H9 (cell line): Measurements from ENCODE around the gene TOGARAM2. TPM values are rescaled to one million over a fixed set of nuclear protein-coding genes. Genes with fewer than 3 reads are reported as not detected.

Experiments used
- DNase-seq: peaks from one replicate; pipeline ENCODE4 v3.0.0-alpha.2; 2017
- H2AFZ ChIP-seq: one replicate; pipeline ENCODE4 v1.6.1; 2013; ENCODE audit warnings: mild to moderate bottlenecking, low read length, control low read depth, moderate library complexity
- H2AK5ac ChIP-seq: 2 replicates; pipeline ENCODE4 v1.6.1; 2013; ENCODE audit warnings: low read length, control low read depth, mixed read lengths; ENCODE audit not compliant: insufficient read length
- H2BK120ac ChIP-seq: one replicate; pipeline ENCODE4 v1.6.1; 2013; ENCODE audit warnings: low read depth, mild to moderate bottlenecking, low read length, control low read depth, inconsistent platforms; ENCODE audit not compliant: poor library complexity, severe bottlenecking
- H2BK12ac ChIP-seq: 2 replicates; pipeline ENCODE4 v1.6.1; 2013; ENCODE audit warnings: low read length, control low read depth, mixed read lengths, low read depth; ENCODE audit not compliant: insufficient read length
- H2BK15ac ChIP-seq: 2 replicates; pipeline ENCODE4 v1.6.1; 2013; ENCODE audit warnings: low read depth, low read length, control low read depth
- H2BK20ac ChIP-seq: one replicate; pipeline ENCODE4 v1.6.1; 2013; ENCODE audit warnings: low read depth, mild to moderate bottlenecking, low read length, control low read depth, inconsistent platforms; ENCODE audit not compliant: poor library complexity, severe bottlenecking
- H2BK5ac ChIP-seq: 2 replicates; pipeline ENCODE4 v1.6.1; 2013; ENCODE audit warnings: low read length, control low read depth, mixed read lengths; ENCODE audit not compliant: insufficient read length
- H3K14ac ChIP-seq: 2 replicates; pipeline ENCODE4 v1.6.1; 2013; ENCODE audit warnings: low read length, control low read depth; ENCODE audit not compliant: insufficient read depth
- H3K18ac ChIP-seq: 2 replicates; pipeline ENCODE4 v1.6.1; 2013; ENCODE audit warnings: low read depth, mild to moderate bottlenecking, mixed read lengths, low read length, control low read depth; ENCODE audit not compliant: insufficient read length
- H3K23ac ChIP-seq: 2 replicates; pipeline ENCODE4 v1.6.1; 2013; ENCODE audit warnings: low read length, control low read depth, mixed read lengths, low read depth; ENCODE audit not compliant: insufficient read length
- H3K23me2 ChIP-seq: 2 replicates; pipeline ENCODE4 v1.6.1; 2013; ENCODE audit warnings: low read depth, mild to moderate bottlenecking, mixed read lengths, low read length, control low read depth; ENCODE audit not compliant: insufficient read length, poor library complexity, severe bottlenecking
- H3K27ac ChIP-seq: 2 replicates; pipeline ENCODE4 v1.5.1; 2013; ENCODE audit warnings: low read length, control low read depth, mixed read lengths, low read depth; ENCODE audit not compliant: insufficient read length
- H3K27me3 ChIP-seq: 2 replicates; pipeline ENCODE4 v1.6.1; 2013; ENCODE audit warnings: low read length, control low read depth, inconsistent platforms; ENCODE audit not compliant: insufficient read depth
- H3K4ac ChIP-seq: 2 replicates; pipeline ENCODE4 v1.6.1; 2013; ENCODE audit warnings: low read depth, mild to moderate bottlenecking, control low read depth, inconsistent platforms, low read length, moderate library complexity
- H3K4me1 ChIP-seq: 2 replicates; pipeline ENCODE4 v1.6.1; 2013; ENCODE audit warnings: low read length, control low read depth, inconsistent platforms; ENCODE audit not compliant: insufficient read depth
- H3K4me2 ChIP-seq: 2 replicates; pipeline ENCODE4 v1.6.1; 2013; ENCODE audit warnings: low read length, control low read depth, mixed read lengths; ENCODE audit not compliant: insufficient read length, insufficient read depth
- H3K56ac ChIP-seq: 2 replicates; pipeline ENCODE4 v1.6.1; 2013; ENCODE audit warnings: low read depth, mild to moderate bottlenecking, mixed read lengths, low read length, control low read depth; ENCODE audit not compliant: insufficient read length
- H3K79me1 ChIP-seq: 2 replicates; pipeline ENCODE4 v1.6.1; 2013; ENCODE audit warnings: low read depth, mild to moderate bottlenecking, moderate library complexity, low read length, control low read depth, inconsistent platforms; ENCODE audit not compliant: insufficient read depth, poor library complexity, severe bottlenecking
- H3K79me2 ChIP-seq: 2 replicates; pipeline ENCODE4 v1.6.1; 2013; ENCODE audit warnings: low read length, control low read depth, inconsistent platforms; ENCODE audit not compliant: insufficient read depth
- H3K9ac ChIP-seq: 2 replicates; pipeline ENCODE4 v1.6.1; 2013; ENCODE audit warnings: low read length, control low read depth, mixed read lengths; ENCODE audit not compliant: insufficient read length; ENCODE audit errors: extremely low read depth
- H3K9me3 ChIP-seq: one replicate; pipeline ENCODE4 v1.6.1; 2013; ENCODE audit warnings: low read depth, low read length, inconsistent platforms; ENCODE audit not compliant: control insufficient read depth
- H3T11ph ChIP-seq: one replicate; pipeline ENCODE4 v1.6.1; 2013; ENCODE audit warnings: mild to moderate bottlenecking, low read length, control low read depth, inconsistent platforms
- H4K20me1 ChIP-seq: one replicate; pipeline ENCODE4 v1.6.1; 2013; ENCODE audit not compliant: control insufficient read depth, insufficient read length, insufficient read depth
- H4K5ac ChIP-seq: 2 replicates; pipeline ENCODE4 v1.6.1; 2013; ENCODE audit warnings: low read depth, mild to moderate bottlenecking, mixed read lengths, low read length, control low read depth; ENCODE audit not compliant: insufficient read length
- H4K8ac ChIP-seq: replicated peaks from 2 replicates; pipeline ENCODE4 v1.6.1; 2013; ENCODE audit warnings: low read length, control low read depth, mixed read lengths, low read depth; ENCODE audit not compliant: insufficient read length
- H4K91ac ChIP-seq: 2 replicates; pipeline ENCODE4 v1.6.1; 2013; ENCODE audit warnings: low read depth, mild to moderate bottlenecking, moderate library complexity, mixed read lengths, low read length, control low read depth; ENCODE audit not compliant: insufficient read length
- H3K27ac Mint-ChIP-seq, 3 experiments: 2 replicates in 2 of 3; 3 replicates in 1 of 3; pipeline ENCODE4 v1.8.0; 2020 to 2021; ENCODE audit warnings: mixed read lengths in 3 of 3, mild to moderate bottlenecking in 1 of 3, moderate library complexity in 1 of 3
- H3K27me3 Mint-ChIP-seq: 2 replicates; pipeline ENCODE4 v1.8.0; 2021; ENCODE audit warnings: low read depth, mild to moderate bottlenecking, moderate library complexity, mixed read lengths
- H3K36me3 Mint-ChIP-seq, 3 experiments: 2 replicates in 2 of 3; 3 replicates in 1 of 3; pipeline ENCODE4 v1.8.0; 2020 to 2021; ENCODE audit warnings: low read depth in 3 of 3, mixed read lengths in 3 of 3; ENCODE audit not compliant: insufficient read depth in 1 of 3
- H3K4me1 Mint-ChIP-seq, 2 experiments: 2 replicates each; pipeline ENCODE4 v1.8.0; 2020; ENCODE audit warnings: mixed read lengths in 2 of 2
- H3K4me3 Mint-ChIP-seq, 2 experiments: 2 replicates in 1 of 2; 3 replicates in 1 of 2; pipeline ENCODE4 v1.8.0; 2020 to 2021; ENCODE audit warnings: mild to moderate bottlenecking in 2 of 2, mixed read lengths in 2 of 2, moderate library complexity in 1 of 2
- H3K9me3 Mint-ChIP-seq, 2 experiments: 2 replicates in 1 of 2; 3 replicates in 1 of 2; pipeline ENCODE4 v1.8.0; 2020; ENCODE audit warnings: mild to moderate bottlenecking in 2 of 2, mixed read lengths in 2 of 2, moderate library complexity in 1 of 2
- WGBS: extraction: QIAGEN DNeasy Blood & Tissue Kit; methylation state at CpG from one replicate; pipeline ENCODE4 v1.1.7; 2013; ENCODE audit warnings: missing lambda C conversion rate, low lambda C conversion rate, mixed read lengths; ENCODE audit not compliant: insufficient read length; ENCODE audit errors: extremely low coverage; 5-methylcytosine and 5-hydroxymethylcytosine counted together
- total RNA-seq: library from RNA; stranded (reverse); gene quantifications from 2 replicates; pipeline ENCODE4 v1.2.1, GENCODE V29; 2021
- TF ChIP-seq, protein P1 (sequence below): fragments of 200-600 bp; sonication (generic); conservative IDR thresholded peaks from 3 replicates; pipeline ENCODE4 v1.8.0; 2021; ENCODE audit warnings: antibody characterized with exemption, mild to moderate bottlenecking

Gene TOGARAM2
- total RNA-seq, 1 experiment from 2014 or later = 0.83 TPM

- no peak overlapping the region for H2BK20ac ChIP-seq
- no peak overlapping the region for H4K8ac ChIP-seq
- H3K56ac ChIP-seq = no peak overlapping the region
- no peak for DNase-seq
- H3K4me1 ChIP-seq = no peaks in the 10 kb centered on the region
- no peak overlapping the region for H3K23ac ChIP-seq
- no peak overlapping the region for H3K9ac ChIP-seq
- H2AK5ac ChIP-seq = no peak overlapping the region
- H2BK120ac ChIP-seq = no peak overlapping the region
- H4K20me1 ChIP-seq = no peaks in the 10 kb centered on the region
- H2BK15ac ChIP-seq = no peak overlapping the region
- TF ChIP-seq, protein P1, sequence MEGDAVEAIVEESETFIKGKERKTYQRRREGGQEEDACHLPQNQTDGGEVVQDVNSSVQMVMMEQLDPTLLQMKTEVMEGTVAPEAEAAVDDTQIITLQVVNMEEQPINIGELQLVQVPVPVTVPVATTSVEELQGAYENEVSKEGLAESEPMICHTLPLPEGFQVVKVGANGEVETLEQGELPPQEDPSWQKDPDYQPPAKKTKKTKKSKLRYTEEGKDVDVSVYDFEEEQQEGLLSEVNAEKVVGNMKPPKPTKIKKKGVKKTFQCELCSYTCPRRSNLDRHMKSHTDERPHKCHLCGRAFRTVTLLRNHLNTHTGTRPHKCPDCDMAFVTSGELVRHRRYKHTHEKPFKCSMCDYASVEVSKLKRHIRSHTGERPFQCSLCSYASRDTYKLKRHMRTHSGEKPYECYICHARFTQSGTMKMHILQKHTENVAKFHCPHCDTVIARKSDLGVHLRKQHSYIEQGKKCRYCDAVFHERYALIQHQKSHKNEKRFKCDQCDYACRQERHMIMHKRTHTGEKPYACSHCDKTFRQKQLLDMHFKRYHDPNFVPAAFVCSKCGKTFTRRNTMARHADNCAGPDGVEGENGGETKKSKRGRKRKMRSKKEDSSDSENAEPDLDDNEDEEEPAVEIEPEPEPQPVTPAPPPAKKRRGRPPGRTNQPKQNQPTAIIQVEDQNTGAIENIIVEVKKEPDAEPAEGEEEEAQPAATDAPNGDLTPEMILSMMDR = no peak
- H3K4me1 Mint-ChIP-seq = peaks cover 4 to 5% of the 10 kb centered on the region in 2 experiments; a peak in 3 of 4 replicates
- peaks cover 2% of the 10 kb centered on the region; the same call in 1 of the 2 replicates for H3K27me3 Mint-ChIP-seq
- no peak overlapping the region for H3K4ac ChIP-seq
- no peak overlapping the region for H4K5ac ChIP-seq
- H3K14ac ChIP-seq = no peak overlapping the region
- H3K9me3 ChIP-seq = no peaks in the 10 kb centered on the region
- no peak overlapping the region for H3T11ph ChIP-seq
- H2AFZ ChIP-seq = no peak overlapping the region
- no peak overlapping the region for H3K4me3 Mint-ChIP-seq
- no peak overlapping the region for H3K27ac ChIP-seq
- H4K91ac ChIP-seq = no peak overlapping the region
- no peaks in the 10 kb centered on the region for H3K27me3 ChIP-seq
- H3K9me3 Mint-ChIP-seq = no peaks in the 10 kb centered on the region
- no peaks in the 10 kb centered on the region for H3K23me2 ChIP-seq
- no peaks in the 10 kb centered on the region for H3K36me3 Mint-ChIP-seq
- no peak overlapping the region for H3K18ac ChIP-seq
- no peak overlapping the region for H3K4me2 ChIP-seq
- no peak overlapping the region for H2BK12ac ChIP-seq
- no CpG with 5 or more reads among the region's 1 CpG for WGBS
- no peaks in the 10 kb centered on the region for H3K79me1 ChIP-seq
- H3K79me2 ChIP-seq = no peaks in the 10 kb centered on the region
- H3K27ac Mint-ChIP-seq = no peak overlapping the region
- H2BK5ac ChIP-seq = no peak overlapping the region
Measured at GRCh38 chr2:28975671-28976070, 5.4 kb upstream of the TOGARAM2 start.
